Glutamatergic neuron (in vitro differentiated cells): ENCODE results near the gene PLCG2. TPM values are rescaled to one million over a fixed set of nuclear protein-coding genes. Genes with fewer than 3 reads are reported as not detected.

Experiments
- DNase-seq: peaks from one replicate; pipeline ENCODE4 v3.0.0; 2022
- H3K27ac Mint-ChIP-seq: one replicate; pipeline ENCODE4 v1.8.0; 2020; ENCODE audit warnings: mild to moderate bottlenecking, mixed read lengths, inconsistent platforms; ENCODE audit not compliant: unreplicated experiment
- H3K27me3 Mint-ChIP-seq: one replicate; pipeline ENCODE4 v1.8.0; 2020; ENCODE audit warnings: mild to moderate bottlenecking, moderate library complexity, mixed read lengths, inconsistent platforms; ENCODE audit not compliant: unreplicated experiment
- H3K36me3 Mint-ChIP-seq: one replicate; pipeline ENCODE4 v1.8.0; 2020; ENCODE audit warnings: mild to moderate bottlenecking, mixed read lengths, inconsistent platforms; ENCODE audit not compliant: unreplicated experiment
- H3K4me1 Mint-ChIP-seq: one replicate; pipeline ENCODE4 v1.8.0; 2020; ENCODE audit warnings: mild to moderate bottlenecking, low read depth, mixed read lengths, inconsistent platforms; ENCODE audit not compliant: unreplicated experiment
- H3K4me3 Mint-ChIP-seq: one replicate; pipeline ENCODE4 v1.8.0; 2020; ENCODE audit warnings: mild to moderate bottlenecking, mixed read lengths, inconsistent platforms; ENCODE audit not compliant: unreplicated experiment
- H3K9me3 Mint-ChIP-seq: one replicate; pipeline ENCODE4 v1.8.0; 2020; ENCODE audit warnings: mild to moderate bottlenecking, moderate library complexity, mixed read lengths, inconsistent platforms; ENCODE audit not compliant: unreplicated experiment
- total RNA-seq: library from RNA; stranded (reverse); fragmentation: NEBNext Ultra II Directional; extraction: Animal tissue kit (Norgen Biotek cat#: 25700); gene quantifications from one replicate; pipeline ENCODE4 v1.2.1, GENCODE V29; 2021; ENCODE audit not compliant: unreplicated experiment
- TF ChIP-seq, protein P1 (sequence below): fragments of 200-600 bp; sonication (generic); IDR thresholded peaks from one replicate; pipeline ENCODE4 v1.5.0; 2021; ENCODE audit not compliant: partially characterized antibody, unreplicated experiment

Gene PLCG2
- total RNA-seq, 1 donor from 2014 or later: 0.49 TPM

DNA sequence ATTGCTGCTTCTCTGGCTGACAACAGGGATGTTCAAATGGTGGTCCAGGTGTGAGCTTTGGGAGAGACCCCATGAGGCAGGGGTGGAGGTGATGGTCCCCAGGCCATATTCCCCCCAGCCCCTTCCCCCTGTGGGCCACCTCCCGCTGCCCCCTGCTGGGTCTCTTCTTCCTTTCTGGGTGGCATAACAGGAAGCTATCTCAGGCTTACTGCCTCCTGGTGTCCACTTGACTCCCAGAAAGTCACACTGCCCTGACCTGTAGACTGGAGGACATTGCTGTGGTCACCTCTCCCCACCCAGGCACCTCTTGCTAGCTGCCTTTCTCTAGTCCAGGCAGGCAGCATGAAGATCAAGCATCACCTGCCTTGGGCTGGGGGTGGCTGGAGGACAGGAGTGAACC, 46.4 kb upstream of the PLCG2 start:
- no peak for DNase-seq
- Mint-ChIP-seq H3K4me1 (peaks cover 6% of the 10 kb centered on the region), H3K9me3 (peaks cover 8% of the 10 kb centered on the region), H3K4me3 (no peak overlapping the region), H3K36me3 (no peaks in the 10 kb centered on the region), H3K27me3 (no peaks in the 10 kb centered on the region), H3K27ac (no peak overlapping the region)
- TF ChIP-seq, protein P1, sequence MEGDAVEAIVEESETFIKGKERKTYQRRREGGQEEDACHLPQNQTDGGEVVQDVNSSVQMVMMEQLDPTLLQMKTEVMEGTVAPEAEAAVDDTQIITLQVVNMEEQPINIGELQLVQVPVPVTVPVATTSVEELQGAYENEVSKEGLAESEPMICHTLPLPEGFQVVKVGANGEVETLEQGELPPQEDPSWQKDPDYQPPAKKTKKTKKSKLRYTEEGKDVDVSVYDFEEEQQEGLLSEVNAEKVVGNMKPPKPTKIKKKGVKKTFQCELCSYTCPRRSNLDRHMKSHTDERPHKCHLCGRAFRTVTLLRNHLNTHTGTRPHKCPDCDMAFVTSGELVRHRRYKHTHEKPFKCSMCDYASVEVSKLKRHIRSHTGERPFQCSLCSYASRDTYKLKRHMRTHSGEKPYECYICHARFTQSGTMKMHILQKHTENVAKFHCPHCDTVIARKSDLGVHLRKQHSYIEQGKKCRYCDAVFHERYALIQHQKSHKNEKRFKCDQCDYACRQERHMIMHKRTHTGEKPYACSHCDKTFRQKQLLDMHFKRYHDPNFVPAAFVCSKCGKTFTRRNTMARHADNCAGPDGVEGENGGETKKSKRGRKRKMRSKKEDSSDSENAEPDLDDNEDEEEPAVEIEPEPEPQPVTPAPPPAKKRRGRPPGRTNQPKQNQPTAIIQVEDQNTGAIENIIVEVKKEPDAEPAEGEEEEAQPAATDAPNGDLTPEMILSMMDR: no peak

DNA sequence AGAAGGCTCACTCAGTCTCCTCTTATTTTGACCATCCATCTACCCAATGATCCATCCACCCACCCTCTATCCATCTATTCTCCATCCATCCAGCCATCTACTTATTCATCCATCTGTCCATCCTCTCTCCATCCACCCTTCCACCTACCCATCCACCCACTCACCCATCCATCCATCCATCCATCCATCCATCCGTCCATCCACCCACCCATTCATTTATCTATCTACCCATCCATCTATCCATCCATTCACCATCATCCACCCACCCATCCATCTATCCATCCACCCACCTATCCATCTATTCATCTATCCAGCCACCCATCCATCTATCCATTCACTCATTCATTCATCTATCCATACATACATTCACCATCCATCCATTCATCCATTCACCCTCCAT, 45.8 kb upstream of the PLCG2 start:
- peaks cover 12% of the 10 kb centered on the region for H3K4me1 Mint-ChIP-seq

DNA sequence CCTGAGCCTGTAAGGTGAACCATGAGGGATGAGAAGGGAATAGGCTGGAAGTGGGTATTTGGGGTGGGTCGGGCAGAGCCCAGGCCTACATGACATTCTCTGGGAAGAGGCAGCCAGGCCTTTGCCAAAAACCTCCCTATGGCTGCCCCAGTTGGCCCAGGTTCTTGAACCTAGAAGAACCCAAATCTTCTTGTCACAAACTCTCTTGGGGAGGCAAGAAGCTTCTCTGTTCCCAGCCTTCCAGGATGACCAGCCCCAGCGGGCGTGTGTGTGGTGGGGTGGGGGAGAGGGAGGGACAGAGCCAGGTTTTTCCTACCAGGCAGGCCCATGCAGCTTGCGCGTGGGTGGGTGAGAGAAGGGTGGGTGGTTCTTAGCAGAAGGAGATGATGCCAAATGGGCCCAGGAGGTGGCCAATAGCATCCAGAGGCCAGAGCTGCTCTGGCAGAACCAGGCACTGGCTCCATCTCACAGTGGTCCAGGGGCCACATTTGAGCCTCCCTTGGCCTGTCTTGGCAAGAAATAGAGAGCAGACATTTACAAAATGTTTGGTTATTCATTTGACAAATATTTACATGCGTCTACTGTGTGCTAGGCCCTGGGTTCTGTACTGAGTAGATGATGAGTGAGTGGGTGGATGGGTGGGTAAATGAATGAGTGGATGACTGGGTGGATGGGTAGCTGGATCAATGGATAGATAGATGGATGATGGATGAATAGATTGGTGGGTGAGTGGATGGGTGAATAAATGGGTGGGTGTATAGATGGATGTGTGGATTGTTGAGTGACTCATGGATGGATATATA, 44.3 kb upstream of the PLCG2 start:
- peaks cover 9% of the 10 kb centered on the region for H3K4me1 Mint-ChIP-seq
- peaks cover 3% of the 10 kb centered on the region for H3K9me3 Mint-ChIP-seq
- no peak overlapping the region for H3K4me3 Mint-ChIP-seq
- H3K36me3 Mint-ChIP-seq: no peaks in the 10 kb centered on the region
- TF ChIP-seq, protein P1: no peak
- no peak for DNase-seq
- H3K27ac Mint-ChIP-seq: no peak overlapping the region
- no peaks in the 10 kb centered on the region for H3K27me3 Mint-ChIP-seq

More for the DNA sequence above, 45.8 kb upstream of the PLCG2 start:
- no peak for DNase-seq
- Mint-ChIP-seq H3K27ac (no peak overlapping the region), H3K27me3 (no peaks in the 10 kb centered on the region), H3K9me3 (peaks cover 8% of the 10 kb centered on the region), H3K36me3 (no peaks in the 10 kb centered on the region), H3K4me3 (no peak overlapping the region)
- TF ChIP-seq, protein P1: no peak

DNA sequence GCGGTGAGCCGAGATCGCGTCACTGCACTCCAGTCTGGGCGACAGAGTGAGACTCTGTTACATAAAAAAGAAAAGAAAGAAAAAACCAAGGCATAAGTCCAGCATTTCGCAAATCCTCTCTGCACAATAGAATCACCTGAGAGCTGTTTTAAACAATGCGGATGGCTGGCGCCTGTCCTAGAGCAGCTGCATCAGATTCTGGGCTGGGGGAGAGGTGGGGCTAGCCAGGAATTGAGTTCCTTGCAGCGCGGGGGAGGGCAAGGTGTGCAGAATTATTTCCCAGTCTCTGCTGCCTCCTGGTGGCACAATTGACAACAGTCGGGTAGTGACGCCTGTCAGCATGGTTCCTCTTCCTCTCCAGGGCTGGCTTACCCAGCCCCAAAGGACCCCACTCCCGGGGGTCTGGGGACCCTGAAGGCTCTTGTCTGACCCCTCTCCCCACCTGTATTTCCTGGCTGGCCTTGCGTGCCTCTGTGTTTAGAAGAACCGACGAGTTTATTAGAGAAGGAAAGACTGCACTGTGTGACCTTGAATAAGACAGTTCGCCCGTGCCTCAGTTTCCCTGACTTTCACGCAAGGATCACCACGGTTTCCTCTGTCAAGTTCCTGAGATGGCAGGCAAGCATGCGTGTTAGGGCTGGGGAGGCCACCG, 41.1 kb upstream of the PLCG2 start:
- DNase-seq: peak; percentile 80
- Mint-ChIP-seq H3K9me3 (peaks cover 3% of the 10 kb centered on the region), H3K27ac (no peak overlapping the region), H3K27me3 (peaks cover 5% of the 10 kb centered on the region), H3K4me1 (peaks cover 6% of the 10 kb centered on the region), H3K4me3 (no peak overlapping the region), H3K36me3 (no peaks in the 10 kb centered on the region)
- TF ChIP-seq, protein P1: peak; percentile 90
